ENCODE measurements around the gene CEP63.

The CEP63 gene

DNA sequence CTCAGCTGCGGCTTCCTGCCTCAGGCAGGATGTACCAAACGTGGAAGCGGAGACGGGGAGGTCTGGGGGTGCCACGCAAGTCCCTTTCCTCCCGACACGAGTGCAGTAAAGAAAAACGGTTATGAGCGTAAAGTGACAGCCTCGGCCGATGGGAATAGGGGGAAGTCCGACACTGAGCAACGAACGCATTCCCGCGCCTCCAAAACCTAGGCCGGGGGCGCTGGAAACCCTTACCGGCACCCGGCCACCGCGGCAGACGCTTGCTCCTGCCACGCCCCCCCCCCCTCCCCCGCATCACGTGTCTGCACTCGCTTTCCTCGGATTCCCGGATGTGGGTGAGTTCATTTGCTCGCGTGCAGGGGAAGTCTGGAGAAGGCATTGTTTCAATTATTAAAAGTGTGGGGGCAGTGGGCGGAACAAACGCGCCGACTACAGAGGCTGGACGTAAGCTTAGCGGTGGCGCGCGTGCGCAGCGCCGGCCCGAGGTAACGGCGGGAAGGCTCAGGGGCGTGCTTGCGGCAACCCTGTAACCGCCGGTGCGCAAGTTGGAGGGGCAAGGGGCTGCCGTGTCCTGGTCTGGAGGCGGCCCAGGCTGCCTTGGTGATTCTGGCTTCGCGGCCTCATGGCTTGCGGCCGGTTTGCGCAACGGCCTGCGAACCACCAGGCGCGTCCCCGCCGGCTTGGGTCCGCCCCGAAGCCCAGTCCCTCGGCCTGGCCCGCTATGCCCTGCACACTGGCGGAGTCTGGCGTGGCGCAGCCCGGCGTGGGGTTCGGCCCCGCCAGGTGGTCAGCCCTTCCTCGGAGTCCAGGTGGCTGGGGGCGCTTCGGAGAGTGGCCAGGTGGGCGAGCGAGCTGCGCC lies at the start of gene CEP63, which contains the start of gene ANAPC13:
Gene CEP63 (plus strand): TSS at position 340 of the 859 bp plus-strand sequence. CDS start 9,264 bp downstream, outside the sequence.
Gene ANAPC13 (minus strand): TSS at position 268 of the 859 bp plus-strand sequence. CDS start 3,081 bp downstream, outside the sequence.
- peak; percentile 87 for DNase-seq (ENCODE audit: low read depth)

DNA sequence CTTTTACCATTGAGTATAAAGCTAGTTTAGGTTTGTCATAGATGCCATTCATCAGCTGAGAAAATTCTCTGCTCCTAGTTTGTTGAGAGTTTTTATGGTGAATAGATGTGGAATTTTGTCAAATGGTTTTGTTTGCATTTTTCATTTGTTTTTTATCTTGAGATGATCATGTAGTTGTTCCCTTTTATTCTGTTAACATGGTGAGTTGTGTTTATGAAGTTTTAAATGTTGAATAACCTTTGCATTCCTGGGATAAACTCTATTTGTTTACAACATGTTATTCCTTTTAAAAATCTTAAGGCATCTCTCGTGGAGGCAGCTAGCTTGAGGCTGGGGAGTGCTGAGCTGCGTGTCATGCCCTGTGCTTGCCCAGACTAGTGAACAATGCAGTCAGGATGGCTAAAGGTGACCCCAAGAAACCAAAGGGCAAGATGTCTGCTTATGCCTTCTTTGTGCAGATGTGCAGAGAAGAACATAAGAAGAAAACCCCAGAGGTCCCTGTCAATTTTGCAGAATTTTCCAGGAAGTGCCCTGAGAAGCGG lies 48.6 kb upstream of the CEP63 start:
- no peak for DNase-seq (ENCODE audit: low read depth)

DNA sequence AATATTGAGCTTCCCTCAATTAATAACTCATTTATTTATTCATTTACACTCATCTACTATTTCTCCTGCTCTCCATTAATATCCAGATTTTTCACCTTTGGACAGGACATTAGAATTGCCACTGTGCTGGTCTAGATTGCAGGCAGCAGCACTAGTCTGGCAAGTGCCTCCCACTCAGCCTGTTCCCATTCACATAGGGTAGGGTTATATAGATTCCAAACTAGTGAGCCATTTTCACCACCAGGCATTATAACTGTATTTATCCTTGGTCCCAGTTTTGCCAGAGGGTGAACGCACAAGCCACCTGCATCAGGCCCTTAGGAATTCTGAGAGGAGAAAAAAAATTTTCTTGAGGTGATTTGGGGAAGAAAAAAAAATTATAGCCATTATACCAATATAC lies 44.5 kb upstream of the CEP63 start:
- DNase-seq (ENCODE audit: low read depth): no peak

DNA sequence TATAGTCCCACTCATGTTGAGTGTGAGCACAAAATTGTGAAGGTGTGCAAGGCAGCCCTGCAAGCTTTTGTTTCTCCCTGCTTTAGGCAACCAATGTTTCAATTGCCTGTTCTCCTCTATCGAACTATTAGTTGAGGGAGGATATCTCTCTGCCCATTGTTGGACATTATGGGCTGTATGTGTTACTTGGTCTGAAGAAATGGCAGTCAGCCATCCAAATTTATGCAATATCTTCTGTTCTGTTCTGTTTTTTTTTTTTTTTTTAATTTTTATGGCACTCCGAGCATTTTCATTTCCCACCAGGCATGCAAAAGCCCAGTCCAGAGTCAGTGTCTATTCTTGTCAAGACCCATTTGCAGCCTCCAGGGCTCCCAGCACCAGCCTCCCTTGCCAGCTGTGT lies 44.0 kb upstream of the CEP63 start:
- no peak for DNase-seq (ENCODE audit: low read depth)

DNA sequence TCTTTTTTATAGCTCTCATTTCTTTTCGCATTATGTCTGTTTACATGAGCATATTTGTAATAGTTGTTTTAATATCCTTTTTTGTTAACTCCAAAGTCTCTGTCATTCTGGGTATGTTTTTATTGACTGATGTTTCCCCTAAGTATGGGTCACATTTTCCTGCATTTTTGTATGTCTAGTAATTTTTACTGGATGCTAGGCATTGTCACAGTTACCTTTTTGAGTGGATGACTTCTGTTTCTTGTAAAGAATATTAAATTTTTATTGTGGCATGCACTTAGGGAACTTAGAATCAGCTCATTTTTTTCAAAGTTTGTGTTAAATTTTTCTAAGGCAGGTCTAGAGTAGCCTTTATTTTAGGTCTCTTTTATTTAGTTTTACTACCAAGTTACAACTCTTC lies 40.8 kb upstream of the CEP63 start:
- no peak for DNase-seq (ENCODE audit: low read depth)

DNA sequence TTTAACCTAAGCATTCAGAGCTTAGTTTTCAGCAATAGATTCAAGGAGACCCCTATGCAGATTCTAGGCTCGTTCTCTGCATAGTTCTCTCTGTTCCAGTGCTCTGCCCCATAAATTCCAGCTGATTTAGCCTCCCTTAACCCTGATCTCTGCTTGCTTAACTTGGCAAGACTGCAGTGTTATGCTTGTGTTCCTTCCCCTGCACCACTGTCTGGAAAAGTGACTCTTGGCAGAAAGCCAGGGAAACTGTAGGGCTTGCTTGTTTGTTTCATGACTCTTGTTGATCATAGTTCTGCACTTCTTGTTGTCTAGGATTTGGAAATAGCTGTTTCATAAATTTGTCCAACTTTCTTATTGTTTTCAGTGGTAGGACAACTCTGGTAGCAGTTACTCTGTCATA lies 40.2 kb upstream of the CEP63 start:
- DNase-seq (ENCODE audit: low read depth): no peak

DNA sequence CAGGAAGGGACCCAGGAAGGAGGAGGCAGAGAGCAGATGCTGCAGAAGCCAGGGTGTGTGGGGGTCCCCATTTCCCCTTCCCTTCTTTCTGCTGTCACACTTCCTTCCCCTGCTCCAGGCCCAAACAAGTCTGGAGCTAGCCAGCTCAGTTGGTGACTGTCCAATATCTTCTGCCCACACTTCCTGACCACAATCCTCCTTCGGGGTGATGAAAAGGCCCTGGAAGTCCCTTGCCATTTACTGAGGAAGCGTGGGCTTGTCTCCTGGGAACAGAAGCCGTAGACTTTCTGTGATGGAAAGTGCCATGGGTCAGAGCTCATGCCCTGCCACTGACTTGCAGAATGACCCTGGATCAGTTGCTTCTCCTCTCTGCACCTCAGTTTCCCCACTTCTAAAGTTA lies 39.1 kb upstream of the CEP63 start:
- DNase-seq (ENCODE audit: low read depth): no peak

DNA sequence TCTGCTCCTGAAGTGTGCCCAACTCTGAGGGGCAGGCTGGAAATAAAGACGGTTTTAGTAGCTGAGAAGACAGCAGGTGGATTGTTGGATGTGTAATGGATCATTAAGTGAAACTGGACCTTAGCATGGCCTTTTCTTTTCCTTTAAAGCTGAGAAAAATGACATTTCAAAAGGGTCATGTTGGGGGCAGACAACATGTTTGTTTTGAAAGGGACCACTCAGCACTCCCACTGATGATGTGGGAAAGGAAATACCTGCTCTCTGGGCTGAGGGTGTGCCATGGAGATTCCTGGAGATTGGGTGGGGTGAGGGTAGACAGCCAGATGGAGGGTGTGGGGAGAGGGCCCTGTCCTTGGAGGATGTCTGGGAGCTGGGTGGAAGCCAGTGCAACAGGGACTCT lies 38.5 kb upstream of the CEP63 start:
- DNase-seq (ENCODE audit: low read depth): no peak

DNA sequence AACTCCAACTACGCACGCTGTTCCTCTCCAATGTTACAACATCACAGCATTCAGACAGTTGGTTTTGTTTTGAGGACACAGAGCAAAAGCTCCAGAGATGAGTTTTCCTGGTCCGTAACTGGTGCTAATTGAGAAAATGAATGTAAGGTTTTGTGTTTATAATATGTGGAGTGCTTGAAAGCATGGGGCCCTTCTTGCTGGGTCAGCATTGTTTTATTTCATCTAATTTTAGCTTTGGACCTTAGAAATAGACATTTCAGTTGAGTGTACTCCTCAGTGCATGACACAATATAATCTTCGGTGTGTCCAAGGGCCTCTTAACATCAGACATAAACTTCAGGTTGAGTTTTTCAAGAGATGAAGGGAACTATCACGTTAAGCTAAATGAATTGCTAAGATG lies 37.2 kb upstream of the CEP63 start:
- DNase-seq (ENCODE audit: low read depth): no peak

DNA sequence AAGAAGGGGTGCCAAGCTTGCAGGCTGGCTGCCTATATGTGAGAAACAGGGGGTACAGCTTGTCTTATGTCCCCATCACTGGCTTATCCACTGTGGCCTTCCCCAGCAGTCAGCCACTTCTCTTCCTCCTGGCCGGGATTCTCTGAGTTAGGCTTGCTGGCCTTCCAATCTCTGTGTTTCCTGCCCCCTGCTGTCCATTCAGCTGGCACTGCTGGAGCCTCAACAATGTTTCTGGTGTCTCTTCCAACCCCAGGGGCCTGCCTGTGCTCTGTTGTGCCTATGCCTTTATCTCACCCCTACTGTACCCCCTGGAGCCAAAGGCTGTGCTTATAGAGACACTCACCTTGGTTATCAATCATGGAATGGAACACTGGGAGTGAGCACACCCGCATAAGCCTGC lies 36.6 kb upstream of the CEP63 start:
- DNase-seq (ENCODE audit: low read depth): no peak

DNA sequence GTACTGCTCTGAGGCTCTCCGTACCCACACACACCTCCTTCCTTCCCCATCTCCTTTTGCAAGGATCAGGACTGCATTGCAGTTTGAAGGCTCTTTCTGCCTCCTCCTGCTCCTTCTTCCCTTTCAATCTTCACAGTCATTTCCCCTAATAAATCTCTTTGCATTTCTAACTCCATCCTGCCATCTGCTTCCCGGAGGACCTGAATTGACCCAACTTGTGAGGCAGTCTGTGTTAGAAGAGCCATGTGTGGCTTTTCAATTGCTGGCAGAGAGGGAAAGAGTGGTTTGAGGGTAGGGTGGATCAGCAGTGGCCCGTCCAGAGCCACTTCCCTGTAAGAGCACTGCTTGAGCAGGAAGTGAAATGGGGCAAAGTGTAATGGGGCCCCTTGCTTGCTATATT lies 35.9 kb upstream of the CEP63 start:
- no peak for DNase-seq (ENCODE audit: low read depth)

DNA sequence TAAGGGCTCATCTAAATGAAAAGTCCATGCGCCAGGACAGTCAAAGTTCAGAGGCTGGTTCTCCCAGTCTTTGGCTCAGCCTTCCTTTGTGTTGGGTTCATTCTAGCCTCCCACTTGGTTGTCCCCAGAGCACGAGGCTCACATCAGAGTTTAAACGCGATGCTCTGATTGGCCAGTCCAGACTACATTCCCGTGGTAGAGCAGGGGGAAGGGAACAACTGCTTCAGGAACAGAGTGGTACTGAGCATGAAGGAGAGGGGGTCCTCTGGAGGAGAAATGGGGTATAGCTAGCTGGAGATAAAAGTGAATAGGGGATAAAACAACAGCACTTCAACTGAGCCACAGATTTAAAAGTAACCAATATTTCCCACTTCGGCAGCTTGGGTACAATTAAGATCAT lies 32.2 kb upstream of the CEP63 start:
- DNase-seq (ENCODE audit: low read depth): no peak

DNA sequence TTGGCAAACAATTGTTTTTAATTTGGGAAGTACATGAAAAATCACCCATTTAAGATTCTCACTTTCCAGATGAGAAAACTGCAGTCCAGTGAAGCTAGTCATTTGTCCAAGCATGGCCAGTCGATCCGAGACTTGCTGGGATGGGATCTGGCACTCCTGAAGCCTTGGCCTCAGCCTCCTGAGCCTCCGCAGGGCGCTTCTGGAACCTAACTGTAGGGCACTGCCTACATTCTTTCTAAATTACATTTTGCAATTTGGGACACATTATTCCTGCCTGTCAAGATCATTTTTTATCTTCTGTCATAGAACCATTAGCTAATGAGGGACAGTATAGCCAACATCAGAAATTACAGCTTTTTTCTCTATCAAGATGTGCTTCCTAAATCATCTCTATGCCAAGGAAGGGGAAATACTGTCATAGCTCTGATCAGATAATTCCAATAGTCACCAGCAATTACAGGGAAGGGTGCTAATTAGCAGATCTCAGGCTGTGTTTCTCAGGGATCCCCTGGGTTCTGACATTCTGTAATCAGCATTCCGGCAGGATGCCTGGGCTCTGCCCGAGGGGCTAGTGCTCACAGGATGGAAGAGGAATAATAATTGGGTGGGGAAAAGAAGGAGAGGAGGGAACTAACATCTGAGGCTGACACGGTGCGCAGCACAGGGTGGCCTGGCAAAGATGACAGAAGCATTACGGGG lies 28.3 kb upstream of the CEP63 start:
- no peak for DNase-seq (ENCODE audit: low read depth)

DNA sequence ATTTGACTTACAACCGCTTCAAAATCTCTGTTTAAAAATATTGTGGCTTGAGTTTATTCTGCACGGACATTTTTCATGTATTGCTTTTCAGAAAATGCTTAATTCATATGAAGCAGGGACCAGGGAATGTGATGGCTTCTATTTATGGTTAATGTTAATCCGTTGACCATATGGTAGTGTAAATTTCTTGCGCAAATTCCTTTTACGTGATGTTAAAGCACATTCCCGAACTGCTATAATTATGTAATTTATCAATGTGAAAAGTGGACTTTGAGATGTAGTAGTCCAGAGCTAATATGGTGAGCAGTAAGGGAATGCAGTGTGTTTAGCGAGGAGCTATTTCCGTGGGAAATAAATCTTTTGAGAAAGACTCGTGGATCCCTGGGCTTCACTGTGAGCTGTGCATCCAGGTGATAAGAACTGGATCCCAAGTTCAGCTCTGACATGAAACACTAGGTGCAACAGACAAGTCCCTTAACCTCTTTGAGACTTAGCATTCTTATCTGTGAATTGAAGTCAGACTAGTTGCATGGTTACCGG lies 27.4 kb upstream of the CEP63 start:
- DNase-seq (ENCODE audit: low read depth): no peak

DNA sequence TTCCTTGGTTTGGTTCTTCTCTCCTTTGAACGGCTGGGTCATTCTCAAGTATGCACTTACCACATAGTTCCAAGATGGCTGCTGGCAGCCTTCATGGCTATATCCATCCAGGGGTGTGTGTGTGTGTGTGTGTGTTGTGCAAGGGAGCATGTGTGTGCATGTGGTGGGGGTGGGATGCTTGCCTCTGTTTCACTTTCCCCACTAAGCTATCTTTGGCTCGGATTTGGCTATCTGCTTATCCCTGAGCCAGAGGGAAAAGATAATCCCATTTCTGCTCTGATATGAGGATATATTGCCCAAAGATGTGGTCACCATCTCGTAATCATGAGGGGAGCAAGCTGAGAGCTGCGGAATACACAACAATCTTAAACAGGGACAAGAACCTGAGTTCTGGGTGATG lies 26.3 kb upstream of the CEP63 start:
- DNase-seq (ENCODE audit: low read depth): no peak

DNA sequence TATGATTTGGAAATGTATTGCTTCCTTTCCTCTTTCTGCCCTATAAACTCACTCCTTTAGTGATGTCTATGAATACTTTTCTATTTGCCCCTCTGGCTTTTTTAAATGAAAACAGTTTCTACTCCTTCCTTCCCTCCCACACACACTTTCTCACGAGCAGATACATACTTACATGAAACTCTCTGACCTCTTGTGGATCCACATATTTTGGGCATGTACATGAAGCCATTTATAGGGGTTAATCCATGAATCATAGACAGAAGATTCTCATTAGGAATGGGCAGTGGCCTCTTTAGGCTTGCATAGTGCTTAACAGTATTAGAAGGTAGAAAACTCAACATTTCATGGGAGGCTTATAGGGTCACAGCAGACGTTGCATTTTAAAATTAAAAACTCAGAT lies 24.9 kb upstream of the CEP63 start:
- DNase-seq (ENCODE audit: low read depth): no peak

DNA sequence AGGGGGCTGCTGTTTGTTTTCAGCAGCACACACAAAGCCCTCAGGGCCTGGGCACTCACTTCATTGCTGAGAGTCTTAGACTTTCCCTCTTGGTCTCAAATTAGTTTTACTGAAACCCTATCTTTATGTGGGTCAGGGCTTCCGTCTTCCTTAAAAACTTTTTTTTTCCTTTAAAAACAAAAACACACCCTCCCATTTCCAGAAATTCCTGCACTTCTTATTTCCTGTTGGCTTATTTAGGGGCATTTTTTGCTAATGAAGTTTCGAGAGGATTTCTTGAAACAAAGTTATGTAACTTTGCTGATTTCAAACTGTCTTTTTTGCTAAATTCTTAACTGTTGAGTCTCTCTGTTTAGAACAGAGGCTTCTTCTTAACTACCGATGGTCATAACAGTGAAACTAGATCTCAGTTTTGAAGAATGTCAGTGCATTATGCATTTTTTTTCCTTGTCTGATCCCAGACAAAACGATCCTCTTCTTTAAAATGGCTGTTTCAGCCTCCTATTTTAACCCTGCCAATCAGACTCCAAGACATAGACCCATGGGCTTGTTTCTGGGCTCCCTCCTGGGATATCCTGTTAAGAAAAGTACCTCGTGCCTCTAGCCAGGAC lies 23.4 kb upstream of the CEP63 start:
- no peak for DNase-seq (ENCODE audit: low read depth)

DNA sequence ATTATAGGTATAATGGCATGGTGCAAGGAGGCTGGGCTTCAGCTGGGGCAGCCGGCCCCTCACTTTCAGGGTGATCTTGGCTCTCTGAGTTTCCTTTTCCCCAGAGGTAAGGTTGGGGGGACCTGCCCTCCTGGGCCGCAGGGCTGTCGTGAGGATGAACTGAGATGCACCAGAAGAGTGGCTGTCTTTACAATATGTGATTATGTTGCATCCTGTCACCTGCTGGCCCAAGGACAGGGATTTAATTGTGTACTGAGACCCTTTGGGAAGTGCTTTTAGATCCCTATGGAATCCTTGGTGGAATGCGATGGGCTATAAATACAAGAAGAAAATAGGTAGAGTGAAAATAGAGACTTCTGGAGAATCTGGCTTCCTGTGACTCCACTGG lies 22.2 kb upstream of the CEP63 start:
- no peak for DNase-seq (ENCODE audit: low read depth)

DNA sequence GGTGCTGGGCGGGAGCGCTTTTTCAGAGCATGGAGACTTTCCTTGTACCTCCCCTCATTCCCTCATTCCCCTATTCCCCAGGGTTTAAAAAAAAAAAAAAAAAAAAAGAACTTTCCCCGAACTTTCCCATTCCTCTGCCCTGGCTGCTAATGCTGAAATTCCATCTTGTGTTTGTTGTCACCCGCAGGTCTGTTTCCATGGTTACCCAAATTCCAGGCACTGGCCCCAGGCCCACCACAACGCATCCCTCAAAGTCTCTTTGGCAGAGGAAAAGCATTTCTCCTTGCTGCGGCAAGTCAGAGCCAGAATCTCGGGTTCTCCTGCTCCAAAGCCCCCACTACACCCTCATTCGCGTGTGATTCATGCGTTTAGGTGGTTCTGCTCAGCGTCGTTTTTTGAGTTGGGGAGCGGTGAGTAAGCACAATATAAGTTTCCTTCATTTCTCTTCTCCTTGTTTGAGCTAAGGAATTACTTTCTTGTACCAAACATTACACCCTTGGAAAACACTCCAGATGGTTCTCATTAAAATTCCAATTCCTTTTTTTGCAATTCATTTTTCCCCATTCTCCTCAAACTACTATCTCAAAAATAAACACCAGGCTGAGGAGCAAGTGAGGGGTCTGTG lies 21.7 kb upstream of the CEP63 start:
- no peak for DNase-seq (ENCODE audit: low read depth)

DNA sequence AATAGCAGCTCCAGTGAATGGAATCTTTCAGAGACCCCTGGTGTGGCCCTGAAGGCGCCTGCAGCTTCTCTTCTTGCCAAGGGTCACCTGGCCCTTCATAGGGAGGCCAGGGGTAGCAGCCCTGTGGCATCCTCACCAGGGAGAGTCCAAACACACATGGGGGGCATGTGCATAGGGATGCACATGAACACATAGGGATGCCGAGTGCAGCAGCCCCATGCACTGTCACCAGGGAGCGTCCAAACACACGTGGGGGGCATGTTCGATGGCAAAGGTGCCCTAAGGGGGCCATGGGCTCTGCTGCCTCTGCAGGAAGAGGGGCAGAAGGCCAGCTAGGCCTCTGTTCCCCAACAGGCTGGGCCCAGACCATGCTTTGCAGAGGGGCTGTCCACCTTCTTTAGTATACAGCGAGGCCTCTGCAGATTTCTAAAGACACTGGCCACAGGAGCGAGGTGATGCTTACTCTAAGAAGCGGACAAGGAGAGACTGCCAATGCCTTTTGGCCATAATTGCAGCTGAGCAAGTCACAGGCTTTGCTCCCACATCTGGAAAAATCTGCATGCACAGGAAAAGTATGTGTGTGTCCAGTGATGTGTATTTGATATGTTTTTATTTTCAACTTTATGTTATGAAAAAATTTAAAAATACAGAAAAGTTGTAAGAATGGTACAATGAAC lies 21.0 kb upstream of the CEP63 start:
- no peak for DNase-seq (ENCODE audit: low read depth)

DNA sequence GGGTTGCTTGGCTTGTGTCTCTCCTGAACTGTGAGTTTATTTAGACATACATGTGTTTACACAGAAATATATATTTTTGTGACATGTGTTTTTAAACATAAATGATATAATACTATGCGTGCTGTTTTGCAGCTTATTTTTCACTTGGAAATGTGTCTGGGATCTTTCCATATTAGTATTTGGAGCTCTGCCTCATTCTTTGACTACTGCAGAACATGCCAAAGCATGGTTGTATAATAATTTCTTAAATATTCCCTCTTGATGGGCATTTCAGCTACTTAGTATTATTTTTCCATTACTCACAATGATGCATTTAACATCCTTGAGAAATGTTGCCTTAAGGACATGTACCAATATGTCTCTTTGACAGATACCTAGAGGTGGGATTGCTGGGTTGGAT lies 19.5 kb upstream of the CEP63 start:
- DNase-seq (ENCODE audit: low read depth): no peak

Data from stimulated activated CD8-positive, alpha-beta memory T cell treated with anti-CD3 and anti-CD28 coated beads, Interleukin-4, amount 100 ng/mL, for 24 hours (primary cell).